Lower leg skin (tissue), 3 donors: ENCODE measurements around the gene WDR70.

Experiments used
- POLR2A ChIP-seq, 2 donors: fragments of 450-650 bp; IDR thresholded peaks; one replicate each; pipeline ENCODE4 v1.6.1; 2016 to 2017; ENCODE audit warnings: antibody characterized with exemption in 2 of 2, mild to moderate bottlenecking in 1 of 2, moderate library complexity in 1 of 2
- TF ChIP-seq, protein P1 (sequence below), 3 donors: fragments of 450-650 bp; IDR thresholded peaks; one replicate each; pipeline ENCODE4 v1.5.1; 2016; ENCODE audit warnings: antibody characterized with exemption in 3 of 3, mild to moderate bottlenecking in 3 of 3, moderate library complexity in 2 of 3

DNA sequence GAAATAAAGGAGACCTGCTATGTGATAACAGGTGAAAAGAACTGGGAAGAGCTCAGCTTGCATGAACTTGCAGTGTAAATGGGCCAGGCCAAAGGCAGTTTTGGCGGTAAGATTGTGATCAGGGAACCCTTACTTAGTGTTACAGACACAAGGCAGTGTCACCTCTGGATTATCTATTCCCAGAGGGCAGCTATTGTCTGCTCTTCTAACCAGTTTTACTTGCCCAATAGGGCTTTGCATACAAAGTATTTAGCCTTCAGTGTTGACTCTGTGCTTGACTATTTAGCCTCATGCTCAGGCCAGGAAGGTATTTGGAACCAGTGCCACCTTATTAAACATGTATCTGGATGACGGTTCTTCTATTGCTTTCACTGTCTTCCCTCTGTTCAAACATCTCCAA lies 422.4 kb downstream of the WDR70 start:
- TF ChIP-seq, protein P1, sequence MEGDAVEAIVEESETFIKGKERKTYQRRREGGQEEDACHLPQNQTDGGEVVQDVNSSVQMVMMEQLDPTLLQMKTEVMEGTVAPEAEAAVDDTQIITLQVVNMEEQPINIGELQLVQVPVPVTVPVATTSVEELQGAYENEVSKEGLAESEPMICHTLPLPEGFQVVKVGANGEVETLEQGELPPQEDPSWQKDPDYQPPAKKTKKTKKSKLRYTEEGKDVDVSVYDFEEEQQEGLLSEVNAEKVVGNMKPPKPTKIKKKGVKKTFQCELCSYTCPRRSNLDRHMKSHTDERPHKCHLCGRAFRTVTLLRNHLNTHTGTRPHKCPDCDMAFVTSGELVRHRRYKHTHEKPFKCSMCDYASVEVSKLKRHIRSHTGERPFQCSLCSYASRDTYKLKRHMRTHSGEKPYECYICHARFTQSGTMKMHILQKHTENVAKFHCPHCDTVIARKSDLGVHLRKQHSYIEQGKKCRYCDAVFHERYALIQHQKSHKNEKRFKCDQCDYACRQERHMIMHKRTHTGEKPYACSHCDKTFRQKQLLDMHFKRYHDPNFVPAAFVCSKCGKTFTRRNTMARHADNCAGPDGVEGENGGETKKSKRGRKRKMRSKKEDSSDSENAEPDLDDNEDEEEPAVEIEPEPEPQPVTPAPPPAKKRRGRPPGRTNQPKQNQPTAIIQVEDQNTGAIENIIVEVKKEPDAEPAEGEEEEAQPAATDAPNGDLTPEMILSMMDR (IDR thresholded peaks at IDR 0.05): no peak
- no peak for TF ChIP-seq POLR2A (IDR thresholded peaks at IDR 0.05)
